Gastrocnemius medialis (tissue), 4 donors: ENCODE results near the gene MGRN1.

Experiments used
- CTCF ChIP-seq, 5 experiments: fragments of 450-650 bp in 3 of 5; fragments of 200-600 bp in 2 of 5; sonication (generic) in 2 of 5; IDR thresholded peaks in 4 of 5; conservative IDR thresholded peaks in 1 of 5; 1 replicate in 4 of 5; 2 replicates in 1 of 5; pipeline ENCODE4 v1.5.1; 2016 to 2019; ENCODE audit warnings: antibody characterized with exemption in 5 of 5, mild to moderate bottlenecking in 3 of 5, moderate library complexity in 3 of 5
- POLR2A ChIP-seq, 2 donors: fragments of 450-650 bp; IDR thresholded peaks; one replicate each; pipeline ENCODE4 v1.6.1; 2017; ENCODE audit warnings: antibody characterized with exemption in 2 of 2, mild to moderate bottlenecking in 2 of 2, moderate library complexity in 2 of 2

GRCh38 chr16:4633910-4634635 lies 9.4 kb downstream of the MGRN1 start:
- TF ChIP-seq CTCF (IDR thresholded peaks at IDR 0.05 in 4 of 5, conservative IDR thresholded peaks at IDR 0.05 in 1 of 5) (no peak), POLR2A (IDR thresholded peaks at IDR 0.05) (no peak)
